Epithelial cell of esophagus (primary cell): ENCODE results near the gene ACVR1B.

Experiments used
- DNase-seq: peaks from one replicate; pipeline ENCODE4 v3.0.0; 2010; ENCODE audit warnings: low read depth
- H3K4me3 ChIP-seq: 2 replicates; pipeline ENCODE4 v1.5.1; 2011; ENCODE audit warnings: mild to moderate bottlenecking, low read length, control low read depth
- CTCF ChIP-seq: IDR thresholded peaks from 2 replicates; pipeline ENCODE4 v1.5.1; 2011; ENCODE audit warnings: low read depth, mild to moderate bottlenecking, low read length, control low read depth, inconsistent platforms; ENCODE audit not compliant: insufficient read depth; ENCODE audit errors: missing control alignments

The ACVR1B gene

GRCh38 chr12:51951199-51951842, at the start of gene ACVR1B:
ACVR1B (plus strand) TSS chr12:51951699; CDS start chr12:51951744, 45 bp downstream.
- TF ChIP-seq CTCF, result no peak
- H3K4me3 ChIP-seq, result peak within 1 kb of the TSS; percentile 78
- DNase-seq, result peak; percentile 92

GRCh38 chr12:51901881-51902280, 49.6 kb upstream of the ACVR1B start:
- no peak for TF ChIP-seq CTCF
- no peak for DNase-seq

GRCh38 chr12:51904951-51905470, 46.5 kb upstream of the ACVR1B start:
- peak; percentile 51 for DNase-seq
- TF ChIP-seq CTCF, result no peak
- H3K4me3 ChIP-seq, result no peak overlapping the region

More at GRCh38 chr12:51901881-51902280, 49.6 kb upstream of the ACVR1B start:
- no peak overlapping the region for H3K4me3 ChIP-seq

- no peak overlapping the region for H3K4me3 ChIP-seq
- TF ChIP-seq CTCF, result no peak
- DNase-seq, result no peak
These were observed 45.7 kb upstream of the ACVR1B start for GRCh38 chr12:51905471-51906429.

GRCh38 chr12:51906430-51907082, 44.9 kb upstream of the ACVR1B start:
- TF ChIP-seq CTCF, result no peak
- DNase-seq, result no peak
- H3K4me3 ChIP-seq, result no peak overlapping the region

GRCh38 chr12:51907083-51907855, 44.2 kb upstream of the ACVR1B start, which contains the start of gene ACVRL1:
ACVRL1 (plus strand) TSS chr12:51907504; CDS start chr12:51912475, 4,971 bp downstream.
- no peak for TF ChIP-seq CTCF
- no peak within 1 kb of the TSS for H3K4me3 ChIP-seq
- no peak for DNase-seq
